GM21390 (cell line): ENCODE results near the gene PTPRO.
"Not testable (repeated sequence)": the region's sequence is repeated elsewhere in the genome, so short reads cannot be mapped to it uniquely, and the experiment has no call there.

Experiments
- ATAC-seq: cut with Tn5 transposase; IDR thresholded peaks from one replicate; pipeline ENCODE4 v1.9.1; 2021; ENCODE audit not compliant: unreplicated experiment

PTPRO gene

GRCh38 chr12:15599266-15600037 lies 277.1 kb downstream of the PTPRO start:
- no peak for ATAC-seq

- no peak for ATAC-seq
Observed at GRCh38 chr12:15600223-15600935, 278.1 kb downstream of the PTPRO start.

GRCh38 chr12:15601210-15601800 lies 279.0 kb downstream of the PTPRO start:
- ATAC-seq, result no peak

DNA sequence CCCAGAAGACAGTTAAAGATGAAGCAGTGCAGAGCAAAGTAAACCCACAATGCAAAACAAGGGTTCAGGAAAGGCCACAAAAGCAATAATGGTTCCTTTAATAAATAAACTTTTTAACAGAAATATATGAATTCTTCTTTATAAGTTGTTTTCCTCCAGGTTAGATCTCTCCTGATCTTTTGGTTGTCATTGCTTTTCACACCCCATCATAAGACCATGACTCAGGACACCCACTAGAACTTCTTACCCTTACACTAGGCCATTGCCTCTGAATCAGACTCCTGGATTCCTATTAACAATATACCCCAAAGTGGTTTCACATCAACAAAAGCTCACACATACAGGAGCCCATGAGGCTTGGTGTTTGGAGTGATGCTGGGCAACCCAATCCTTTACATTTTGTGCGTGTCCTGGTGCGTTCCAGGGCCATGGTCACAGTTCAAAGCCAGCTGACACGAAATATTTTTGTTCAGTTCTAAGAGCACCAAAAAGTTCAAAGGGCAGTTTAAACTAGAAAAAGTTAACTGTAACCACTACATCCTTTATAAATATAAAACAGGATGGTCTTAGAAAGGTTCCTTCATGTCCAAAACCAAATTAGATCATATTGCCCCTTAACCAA lies 279.9 kb downstream of the PTPRO start:
- no peak for ATAC-seq

- ATAC-seq, result no peak
Observed at GRCh38 chr12:15603474-15604085, 281.3 kb downstream of the PTPRO start.

DNA sequence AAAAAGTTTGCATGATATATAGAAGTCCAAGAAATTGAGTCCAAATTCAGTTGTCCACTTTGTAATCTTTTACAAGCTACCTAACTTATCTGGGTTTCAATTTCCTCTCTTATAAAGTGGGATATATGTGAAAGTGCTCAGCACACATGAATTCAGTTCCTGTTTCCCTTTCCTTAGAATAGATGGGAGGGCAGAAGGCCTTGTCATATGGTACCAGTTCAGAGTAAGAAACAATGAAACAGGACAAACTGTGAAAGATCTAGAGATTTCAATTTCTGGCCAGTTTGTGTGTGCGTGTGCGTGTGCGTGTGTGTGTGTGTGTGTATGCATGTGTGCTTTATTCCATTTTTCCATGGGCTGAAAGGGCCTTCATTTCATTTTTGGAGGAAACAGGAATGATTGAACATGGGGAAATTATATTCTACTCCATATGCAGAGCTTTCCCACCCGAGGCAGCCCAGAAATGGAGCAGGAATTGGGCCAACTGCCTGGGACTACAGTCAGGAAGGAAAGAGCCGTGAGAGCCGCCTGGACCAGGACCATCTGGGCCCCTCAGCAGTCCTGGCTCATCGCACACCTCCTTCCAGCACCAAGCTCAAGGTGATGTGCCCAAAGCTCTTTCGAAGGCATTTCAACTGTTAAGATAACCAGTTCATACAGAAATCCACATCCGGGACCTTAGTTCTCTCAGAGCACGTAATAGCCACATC lies 283.7 kb downstream of the PTPRO start:
- no peak for ATAC-seq

GRCh38 chr12:15608406-15608805 lies 286.1 kb downstream of the PTPRO start:
- no peak for ATAC-seq

DNA sequence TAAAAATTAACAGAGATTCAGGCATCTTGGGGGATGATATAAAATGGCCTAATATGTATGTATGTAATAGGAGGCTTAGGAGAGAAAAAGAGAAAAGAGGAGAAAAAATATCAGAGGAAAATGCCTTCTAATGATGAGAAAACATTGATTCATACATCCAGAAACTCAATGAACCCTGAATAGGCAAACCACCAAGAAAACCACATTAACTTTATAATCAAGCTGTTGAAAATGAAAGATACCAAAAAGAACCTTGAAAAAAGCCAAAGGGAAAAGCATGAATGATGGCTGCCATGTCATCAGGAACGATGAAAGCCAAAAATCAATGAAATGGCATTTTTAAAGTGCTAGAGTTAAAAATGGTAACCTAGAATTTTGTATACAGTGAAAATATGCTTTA lies 286.6 kb downstream of the PTPRO start:
- no peak for ATAC-seq

- ATAC-seq, result no peak
Observed at GRCh38 chr12:15613981-15614380, 291.7 kb downstream of the PTPRO start.

- not testable (repeated sequence) for ATAC-seq
Observed at GRCh38 chr12:15616495-15616894, 294.2 kb downstream of the PTPRO start.

DNA sequence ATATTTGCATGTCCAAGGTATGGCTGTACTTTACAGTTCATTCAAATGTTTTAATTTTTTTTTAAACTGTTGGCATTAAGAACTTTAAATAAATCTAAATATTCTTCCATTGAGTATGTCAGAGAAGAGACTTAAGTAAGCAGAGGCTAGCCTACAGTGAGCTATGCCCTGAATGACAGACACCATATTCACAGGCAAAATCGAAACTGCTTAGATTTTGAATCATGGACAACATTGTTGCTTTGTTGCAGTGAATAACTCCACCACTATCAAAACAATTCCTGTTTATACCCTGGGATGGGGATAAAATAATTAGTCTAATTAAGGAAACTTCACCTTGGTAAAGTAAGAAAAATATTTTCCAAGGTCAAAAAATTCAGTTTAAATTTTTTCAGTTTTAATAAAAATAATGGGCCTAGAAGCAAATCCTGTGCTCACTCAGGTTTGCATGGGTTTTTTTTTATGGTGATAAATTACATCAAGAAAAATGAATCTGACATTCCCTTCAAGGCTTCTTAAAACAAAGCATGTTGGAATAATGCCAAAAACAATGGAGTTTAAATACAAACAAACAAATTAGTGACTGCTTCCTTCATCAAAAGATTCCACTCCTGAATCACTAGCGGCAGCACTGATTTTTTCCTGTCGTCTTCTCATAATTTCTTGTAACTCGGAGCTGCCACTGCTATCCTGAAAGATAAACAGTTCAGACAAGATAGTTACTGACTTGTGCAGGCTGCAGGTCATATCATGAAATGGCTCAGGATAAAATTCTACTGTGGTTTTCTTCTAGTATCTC lies 298.6 kb downstream of the PTPRO start:
- ATAC-seq, result no peak

DNA sequence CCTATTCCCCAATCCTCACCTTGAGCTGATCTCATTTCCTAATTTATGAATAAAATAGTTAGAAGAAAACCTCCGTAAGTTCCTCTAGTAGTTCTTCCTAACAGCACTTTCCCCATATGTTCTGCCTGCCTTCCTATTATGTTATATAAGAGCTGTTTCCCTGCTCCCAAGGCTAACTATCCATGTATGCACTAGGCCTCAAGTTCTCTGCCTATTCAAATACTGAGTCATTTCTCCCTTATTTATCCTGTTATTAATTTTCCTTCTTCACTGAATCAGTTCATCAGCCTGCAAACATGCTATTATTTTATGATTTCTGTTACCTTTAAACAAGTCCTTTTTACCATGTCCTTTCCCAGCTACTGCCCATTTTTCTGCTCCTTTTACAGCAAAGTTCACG lies 302.8 kb downstream of the PTPRO start:
- no peak for ATAC-seq

- no peak for ATAC-seq
Observed at GRCh38 chr12:15627995-15628945, 306.0 kb downstream of the PTPRO start.

GRCh38 chr12:15629108-15629507 lies 306.8 kb downstream of the PTPRO start:
- ATAC-seq, result peak; percentile 70

- ATAC-seq, result no peak
Observed at GRCh38 chr12:15629761-15630160, 307.5 kb downstream of the PTPRO start.

DNA sequence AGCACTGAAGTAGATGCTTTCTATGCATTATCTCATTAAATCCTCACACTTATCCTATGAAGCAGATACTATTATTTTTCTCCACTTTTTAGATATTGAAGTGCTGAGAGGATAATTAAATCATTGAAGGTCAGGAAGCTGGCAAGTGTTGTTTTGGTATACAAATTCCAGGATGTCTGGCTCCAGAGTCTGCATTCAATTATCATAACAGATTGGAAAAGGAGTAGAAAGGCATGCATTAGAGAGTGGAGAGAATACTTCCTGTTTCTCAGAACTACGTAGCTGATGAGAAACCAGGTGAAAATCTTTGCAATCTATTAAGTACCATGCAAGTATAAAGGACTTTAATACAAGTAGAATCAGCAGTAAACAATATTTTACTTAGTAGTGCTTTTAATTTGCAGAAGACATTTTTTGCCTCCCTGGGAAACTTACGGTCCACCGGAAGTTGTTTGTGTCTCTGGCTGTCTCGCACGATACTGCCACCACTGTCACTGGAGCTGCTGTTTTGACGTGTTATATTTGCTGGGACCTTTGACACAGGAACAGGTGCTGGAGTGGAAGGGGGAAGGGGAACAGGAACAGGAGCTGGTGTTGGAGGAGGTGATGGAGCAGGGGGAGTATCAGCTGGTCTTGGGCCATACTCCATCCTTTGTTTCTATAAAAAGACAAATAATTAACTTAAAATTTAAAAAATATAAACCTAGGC lies 308.9 kb downstream of the PTPRO start:
- no peak for ATAC-seq

- ATAC-seq, result no peak
Observed at GRCh38 chr12:15632708-15633107, 310.4 kb downstream of the PTPRO start.

DNA sequence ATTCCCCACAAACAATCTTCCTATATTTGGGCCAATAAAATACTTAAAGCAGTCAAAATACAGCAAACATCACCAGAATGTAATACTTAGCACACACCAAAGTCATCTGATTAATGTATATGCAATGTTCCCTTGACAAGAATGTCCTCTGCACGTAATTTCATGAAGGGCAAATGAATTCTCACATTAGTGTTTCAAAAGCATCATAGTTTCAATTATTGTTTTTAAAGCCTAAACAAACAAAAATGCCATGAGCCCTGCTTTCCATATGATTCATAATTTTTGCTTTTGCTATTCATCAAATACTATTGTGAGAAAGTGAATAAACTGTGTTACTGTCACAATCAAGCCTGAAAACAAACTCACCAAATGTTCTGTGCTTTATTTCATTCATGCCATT lies 310.9 kb downstream of the PTPRO start:
- ATAC-seq, result no peak
